ENCODE results near the gene ABTB2.
A peak's percentile ranks its signal among the peaks of the same experiment; 100 is the strongest.

The ABTB2 gene

DNA sequence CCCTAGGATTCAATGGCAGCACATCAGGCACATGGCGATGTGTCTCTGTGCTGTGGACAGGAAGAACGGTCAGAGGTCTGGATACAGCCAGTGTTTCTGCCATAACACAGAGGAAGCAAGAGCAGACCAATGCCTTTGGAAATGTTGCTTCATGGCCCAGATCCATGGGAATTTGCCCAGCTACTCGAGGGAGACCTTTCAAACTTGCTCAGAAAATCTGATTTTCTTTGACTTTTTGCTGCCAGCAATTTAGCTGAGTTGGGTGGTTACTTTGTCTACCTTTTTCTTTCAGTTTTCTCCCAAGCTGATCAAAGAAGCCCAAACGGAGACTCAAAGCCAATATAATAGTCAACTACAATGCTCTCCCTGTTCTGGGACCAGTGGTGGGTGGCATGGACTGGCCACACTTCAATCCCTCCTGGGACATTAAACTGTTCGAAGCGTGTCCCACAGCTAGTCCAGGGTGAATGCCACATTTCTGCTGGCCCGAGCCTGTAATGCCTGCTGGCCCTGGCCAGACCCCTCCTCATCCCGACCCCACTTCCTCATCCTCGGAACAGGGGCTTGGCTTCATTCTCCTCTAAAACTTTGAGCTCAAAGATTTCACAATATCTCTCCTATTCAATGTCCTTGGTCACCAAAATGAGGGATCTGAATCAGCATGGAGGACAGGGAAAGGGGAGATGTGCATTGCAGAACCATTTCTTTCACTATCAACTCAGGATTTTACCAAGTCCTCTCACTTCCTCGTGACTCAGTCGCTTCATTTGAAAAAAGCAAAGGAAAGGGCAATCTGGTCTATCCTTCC, 93.3 kb downstream of the ABTB2 start:
- H3K4me3 ChIP-seq (replicated peaks in 1 of 2; ENCODE audit: low read depth in 2 of 2, low read length in 2 of 2) = no peak overlapping the region
- DNase-seq (ENCODE audit: low read depth in 2 of 2) = no peak
- TF ChIP-seq, protein P1, sequence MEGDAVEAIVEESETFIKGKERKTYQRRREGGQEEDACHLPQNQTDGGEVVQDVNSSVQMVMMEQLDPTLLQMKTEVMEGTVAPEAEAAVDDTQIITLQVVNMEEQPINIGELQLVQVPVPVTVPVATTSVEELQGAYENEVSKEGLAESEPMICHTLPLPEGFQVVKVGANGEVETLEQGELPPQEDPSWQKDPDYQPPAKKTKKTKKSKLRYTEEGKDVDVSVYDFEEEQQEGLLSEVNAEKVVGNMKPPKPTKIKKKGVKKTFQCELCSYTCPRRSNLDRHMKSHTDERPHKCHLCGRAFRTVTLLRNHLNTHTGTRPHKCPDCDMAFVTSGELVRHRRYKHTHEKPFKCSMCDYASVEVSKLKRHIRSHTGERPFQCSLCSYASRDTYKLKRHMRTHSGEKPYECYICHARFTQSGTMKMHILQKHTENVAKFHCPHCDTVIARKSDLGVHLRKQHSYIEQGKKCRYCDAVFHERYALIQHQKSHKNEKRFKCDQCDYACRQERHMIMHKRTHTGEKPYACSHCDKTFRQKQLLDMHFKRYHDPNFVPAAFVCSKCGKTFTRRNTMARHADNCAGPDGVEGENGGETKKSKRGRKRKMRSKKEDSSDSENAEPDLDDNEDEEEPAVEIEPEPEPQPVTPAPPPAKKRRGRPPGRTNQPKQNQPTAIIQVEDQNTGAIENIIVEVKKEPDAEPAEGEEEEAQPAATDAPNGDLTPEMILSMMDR (IDR thresholded peaks at IDR 0.05; ENCODE audit: low read depth, low read length) = no peak

DNA sequence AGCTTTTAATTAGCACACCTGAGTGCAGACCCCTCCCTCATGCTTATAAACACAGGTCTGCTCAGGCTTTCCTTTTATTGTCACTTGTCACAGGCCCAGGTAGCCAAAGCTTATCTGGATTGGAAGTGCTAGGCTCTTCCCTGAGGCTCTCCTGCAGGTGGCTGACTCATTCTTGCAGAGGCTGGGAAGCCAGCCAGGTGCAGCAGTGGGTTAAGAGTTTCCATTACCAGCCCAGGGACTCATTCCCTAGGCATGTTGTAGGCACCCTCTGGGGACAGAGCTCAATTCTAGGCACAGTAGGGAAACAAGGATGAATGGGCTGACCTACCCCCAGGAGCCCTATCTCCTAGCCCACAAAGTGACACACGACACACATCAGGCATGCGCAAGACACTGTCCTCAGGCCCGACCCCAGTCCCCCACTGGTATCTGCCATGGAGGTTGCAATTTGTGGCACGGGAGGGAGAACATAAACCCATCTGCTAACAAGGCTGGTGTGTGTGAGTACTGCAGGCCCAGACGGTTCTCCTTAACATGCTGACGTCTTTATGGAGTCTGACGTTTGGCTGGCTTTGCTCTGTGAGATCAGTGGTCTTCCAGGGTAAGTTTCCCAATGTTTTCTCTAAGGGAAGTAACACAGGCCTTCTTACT, 94.2 kb downstream of the ABTB2 start:
- DNase-seq (ENCODE audit: low read depth in 2 of 2) = peak; percentile 72 to 79
- H3K4me3 ChIP-seq (replicated peaks in 1 of 2; ENCODE audit: low read depth in 2 of 2, low read length in 2 of 2) = no peak overlapping the region
- TF ChIP-seq, protein P1 (IDR thresholded peaks at IDR 0.05; ENCODE audit: low read depth, low read length) = no peak

DNA sequence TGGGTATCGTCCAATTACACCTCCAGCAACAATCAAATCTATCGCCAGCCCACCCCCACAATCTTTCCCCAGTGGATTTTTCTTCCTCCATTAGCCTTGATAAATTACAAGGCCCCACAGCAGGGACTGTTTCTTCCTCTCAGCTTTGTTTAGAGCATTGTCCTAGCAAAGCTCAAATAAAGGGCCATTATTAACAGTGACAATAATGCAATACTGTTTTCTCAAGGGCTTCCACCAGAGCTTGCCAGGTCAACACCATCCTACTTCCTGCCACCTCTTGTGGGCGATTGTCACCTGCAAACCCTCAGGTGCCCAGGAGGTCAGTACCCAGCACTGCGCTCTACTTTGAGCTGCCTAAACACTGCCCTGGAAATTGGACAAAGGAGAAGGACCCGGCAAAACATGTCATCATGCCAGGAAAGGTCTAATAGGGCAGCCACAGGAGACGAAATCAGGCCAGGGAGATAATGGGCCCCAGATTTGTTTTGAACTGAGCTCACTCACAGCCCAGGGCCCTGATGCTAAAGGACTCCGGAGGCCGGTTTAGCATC, 95.2 kb downstream of the ABTB2 start:
- no peak for DNase-seq (ENCODE audit: low read depth in 2 of 2)
- no peak overlapping the region for H3K4me3 ChIP-seq (replicated peaks in 1 of 2; ENCODE audit: low read depth in 2 of 2, low read length in 2 of 2)
- TF ChIP-seq, protein P1 (IDR thresholded peaks at IDR 0.05; ENCODE audit: low read depth, low read length) = no peak

DNA sequence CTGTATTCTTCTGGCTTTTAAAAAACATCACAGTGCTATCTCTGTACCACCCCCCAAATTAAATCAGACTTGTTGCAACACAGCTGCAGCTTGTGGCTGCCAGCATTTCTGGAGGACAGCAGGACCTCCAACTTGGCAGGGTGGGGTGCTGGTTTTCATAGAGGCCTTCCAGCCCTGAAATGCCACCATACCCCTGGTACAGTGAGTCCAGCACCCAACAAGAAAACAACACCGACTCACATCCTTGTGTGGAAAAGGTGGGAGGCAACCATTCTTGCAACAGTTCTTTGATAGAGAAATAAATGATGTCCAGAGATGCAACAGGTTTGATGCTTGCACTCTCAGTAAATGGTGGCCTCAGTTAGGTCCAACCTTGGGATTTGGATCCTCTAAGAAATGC, 96.0 kb downstream of the ABTB2 start:
- TF ChIP-seq, protein P1 (IDR thresholded peaks at IDR 0.05; ENCODE audit: low read depth, low read length) = no peak
- no peak for DNase-seq (ENCODE audit: low read depth in 2 of 2)
- no peak overlapping the region for H3K4me3 ChIP-seq (replicated peaks in 1 of 2; ENCODE audit: low read depth in 2 of 2, low read length in 2 of 2)

DNA sequence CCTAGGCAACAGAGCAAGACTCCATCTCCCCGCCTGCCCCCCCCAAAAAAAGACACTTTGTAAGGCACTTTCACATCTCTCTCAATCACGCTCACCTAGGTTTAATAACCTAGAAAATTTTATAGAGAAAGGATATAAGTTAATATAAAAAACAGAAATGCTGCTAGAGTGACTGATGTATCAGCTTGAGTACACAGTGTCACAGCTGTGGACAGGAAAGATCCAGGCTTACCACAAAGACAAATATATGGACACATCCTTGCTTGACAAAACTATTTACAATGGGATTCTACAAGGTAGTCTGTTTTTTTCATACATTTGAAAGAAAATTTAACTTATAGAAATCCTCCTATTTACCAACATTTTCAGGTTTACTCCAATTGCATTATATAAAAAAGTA, 96.7 kb downstream of the ABTB2 start:
- TF ChIP-seq, protein P1 (IDR thresholded peaks at IDR 0.05; ENCODE audit: low read depth, low read length) = no peak
- DNase-seq (ENCODE audit: low read depth in 2 of 2) = no peak
- no peak overlapping the region for H3K4me3 ChIP-seq (replicated peaks in 1 of 2; ENCODE audit: low read depth in 2 of 2, low read length in 2 of 2)

DNA sequence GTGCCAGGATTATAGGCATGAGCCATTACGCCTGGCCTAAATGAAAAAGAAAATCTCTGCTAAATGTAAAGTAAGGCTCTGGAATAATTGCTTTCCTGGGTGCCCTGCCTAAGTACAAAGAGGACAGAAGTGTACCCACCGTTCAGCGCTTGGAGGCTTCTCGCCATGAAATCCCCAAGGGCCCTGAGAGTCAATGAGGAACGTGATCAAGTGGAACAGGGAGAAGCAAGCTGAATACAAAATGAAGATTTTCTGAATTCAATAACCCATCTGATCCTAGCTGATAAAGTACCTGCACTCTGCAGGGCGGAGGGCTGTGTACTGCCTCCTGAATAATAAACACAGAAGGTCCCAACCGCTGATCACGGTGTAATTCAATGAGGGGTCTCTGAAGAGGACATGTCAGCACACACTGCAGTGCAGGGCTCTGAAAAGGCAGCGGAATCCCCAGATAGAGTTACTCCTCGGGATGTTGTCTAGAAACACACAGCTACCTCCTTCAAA, 97.7 kb downstream of the ABTB2 start:
- no peak for DNase-seq (ENCODE audit: low read depth in 2 of 2)
- H3K4me3 ChIP-seq (replicated peaks in 1 of 2; ENCODE audit: low read depth in 2 of 2, low read length in 2 of 2) = no peak overlapping the region
- TF ChIP-seq, protein P1 (IDR thresholded peaks at IDR 0.05; ENCODE audit: low read depth, low read length) = no peak
